Measurements from ENCODE around the gene VTCN1. TPM values are rescaled to one million over a fixed set of nuclear protein-coding genes. Genes with fewer than 3 reads are reported as not detected.

VTCN1 gene
- total RNA-seq, 1 donor from 2014 or later: 0.29 TPM

GRCh38 chr1:117173006-117173405, 37.7 kb downstream of the VTCN1 start:
- no peak for DNase-seq (ENCODE audit: low read depth)
- H3K36me3 ChIP-seq (ENCODE audit: control insufficient read depth, insufficient read depth, low read length): no peaks in the 10 kb centered on the region
- H3K27me3 ChIP-seq (ENCODE audit: control insufficient read depth, insufficient read depth, low read length): no peaks in the 10 kb centered on the region
- no peak overlapping the region for H3K4me3 ChIP-seq (ENCODE audit: low read depth, low read length)
- TF ChIP-seq CTCF (IDR thresholded peaks at IDR 0.05; ENCODE audit: insufficient read depth, low read length, poor library complexity, severe bottlenecking): no peak

GRCh38 chr1:117171900-117172511, 38.7 kb downstream of the VTCN1 start:
- TF ChIP-seq CTCF (IDR thresholded peaks at IDR 0.05; ENCODE audit: insufficient read depth, low read length, poor library complexity, severe bottlenecking): no peak
- DNase-seq (ENCODE audit: low read depth): no peak
- no peaks in the 10 kb centered on the region for H3K27me3 ChIP-seq (ENCODE audit: control insufficient read depth, insufficient read depth, low read length)
- H3K36me3 ChIP-seq (ENCODE audit: control insufficient read depth, insufficient read depth, low read length): no peaks in the 10 kb centered on the region
- H3K4me3 ChIP-seq (ENCODE audit: low read depth, low read length): no peak overlapping the region

GRCh38 chr1:117169871-117170596, 40.7 kb downstream of the VTCN1 start:
- no peak for DNase-seq (ENCODE audit: low read depth)
- no peak for TF ChIP-seq CTCF (IDR thresholded peaks at IDR 0.05; ENCODE audit: insufficient read depth, low read length, poor library complexity, severe bottlenecking)
- H3K27me3 ChIP-seq (ENCODE audit: control insufficient read depth, insufficient read depth, low read length): no peaks in the 10 kb centered on the region
- no peaks in the 10 kb centered on the region for H3K36me3 ChIP-seq (ENCODE audit: control insufficient read depth, insufficient read depth, low read length)
- H3K4me3 ChIP-seq (ENCODE audit: low read depth, low read length): no peak overlapping the region

- no peak for DNase-seq (ENCODE audit: low read depth)
- Histone ChIP-seq H3K4me3 (ENCODE audit: low read depth, low read length) (no peak overlapping the region), H3K27me3 (ENCODE audit: control insufficient read depth, insufficient read depth, low read length) (no peaks in the 10 kb centered on the region), H3K36me3 (ENCODE audit: control insufficient read depth, insufficient read depth, low read length) (no peaks in the 10 kb centered on the region)
- TF ChIP-seq CTCF (IDR thresholded peaks at IDR 0.05; ENCODE audit: insufficient read depth, low read length, poor library complexity, severe bottlenecking): no peak
These were observed 43.3 kb downstream of the VTCN1 start for GRCh38 chr1:117167402-117167801.

GRCh38 chr1:117166076-117166475, 44.7 kb downstream of the VTCN1 start:
- no peaks in the 10 kb centered on the region for H3K27me3 ChIP-seq (ENCODE audit: control insufficient read depth, insufficient read depth, low read length)
- no peak for DNase-seq (ENCODE audit: low read depth)
- no peak for TF ChIP-seq CTCF (IDR thresholded peaks at IDR 0.05; ENCODE audit: insufficient read depth, low read length, poor library complexity, severe bottlenecking)
- H3K36me3 ChIP-seq (ENCODE audit: control insufficient read depth, insufficient read depth, low read length): no peaks in the 10 kb centered on the region
- H3K4me3 ChIP-seq (ENCODE audit: low read depth, low read length): no peak overlapping the region
